ENCODE data around the gene KRTAP9-7. TPM values are rescaled to one million over a fixed set of nuclear protein-coding genes. Genes with fewer than 3 reads are reported as not detected.

Gene KRTAP9-7
- not detected in 2 replicates for polyA plus RNA-seq

GRCh38 chr17:41275648-41276190 is at the start of gene KRTAP9-7:
KRTAP9-7 (plus strand) TSS chr17:41275698; CDS start chr17:41275698, 0 bp downstream.

GRCh38 chr17:41226598-41227095 is 48.9 kb upstream of the KRTAP9-7 start, which contains the start of gene KRTAP9-2:
KRTAP9-2 (plus strand) TSS chr17:41226648; CDS start chr17:41226655, 7 bp downstream.

GRCh38 chr17:41232399-41233105 is 42.9 kb upstream of the KRTAP9-7 start, which contains the start of gene KRTAP9-3:
KRTAP9-3 (plus strand) TSS chr17:41232449; CDS start chr17:41232502, 53 bp downstream.

DNA sequence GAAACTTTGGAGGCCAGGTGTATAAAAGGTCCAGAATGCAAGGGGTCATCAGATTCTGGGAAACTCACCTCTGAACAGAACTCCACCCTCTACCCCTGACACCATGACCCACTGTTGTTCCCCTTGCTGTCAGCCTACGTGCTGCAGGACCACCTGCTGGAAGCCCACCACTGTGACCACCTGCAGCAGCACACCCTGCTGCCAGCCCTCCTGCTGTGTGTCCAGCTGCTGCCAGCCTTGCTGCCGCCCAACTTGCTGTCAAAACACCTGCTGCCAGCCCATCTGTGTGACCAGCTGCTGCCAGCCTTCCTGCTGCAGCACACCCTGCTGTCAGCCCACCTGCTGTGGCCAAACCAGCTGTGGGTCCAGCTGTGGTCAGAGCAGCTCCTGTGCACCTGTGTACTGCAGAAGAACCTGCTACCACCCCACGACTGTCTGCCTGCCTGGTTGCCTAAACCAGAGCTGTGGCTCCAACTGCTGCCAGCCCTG is 37.5 kb upstream of the KRTAP9-7 start, which contains the start of gene KRTAP9-8:
KRTAP9-8 (plus strand) TSS at position 51 of the 489 bp plus-strand sequence; CDS start at position 104, 53 bp downstream.

GRCh38 chr17:41249637-41250240 is 25.8 kb upstream of the KRTAP9-7 start, which contains the start of gene KRTAP9-4:
KRTAP9-4 (plus strand) TSS chr17:41249687; CDS start chr17:41249721, 34 bp downstream.

GRCh38 chr17:41255381-41256290 is 19.9 kb upstream of the KRTAP9-7 start, which contains the start of gene KRTAP9-9:
KRTAP9-9 (plus strand) TSS chr17:41255384.

GRCh38 chr17:41265078-41265477 is 10.4 kb upstream of the KRTAP9-7 start, which contains the start of gene KRTAP9-6:
KRTAP9-6 (plus strand) TSS chr17:41265378; CDS start chr17:41265378, 0 bp downstream.

GRCh38 chr17:41301916-41302901 is 26.7 kb downstream of the KRTAP9-7 start, which contains the start of gene KRTAP29-1:
KRTAP29-1 (minus strand) TSS chr17:41302851; CDS start chr17:41302851, 0 bp downstream.

GRCh38 chr17:41308918-41309359 is 33.4 kb downstream of the KRTAP9-7 start, which contains the start of gene KRTAP16-1:
KRTAP16-1 (minus strand) TSS chr17:41309309; CDS start chr17:41309253, 56 bp downstream.

GRCh38 chr17:41315204-41315794 is 39.8 kb downstream of the KRTAP9-7 start, which contains the start of gene KRTAP17-1:
KRTAP17-1 (minus strand) TSS chr17:41315710; CDS start chr17:41315650, 60 bp downstream.

Other genes starting within 250 kb of the KRTAP9-7 start
- not detected in 2 replicates for gene KRTAP1-5, start 248.5 kb upstream of the KRTAP9-7 start, polyA plus RNA-seq
- gene KRTAP1-4, start 245.5 kb upstream of the KRTAP9-7 start, polyA plus RNA-seq = not detected in 2 replicates
- not detected in 2 replicates for gene KRTAP1-3, start 240.8 kb upstream of the KRTAP9-7 start, polyA plus RNA-seq
- gene KRTAP1-1, start 234.2 kb upstream of the KRTAP9-7 start, polyA plus RNA-seq = 0.28 TPM in 1 of 2 replicates, not detected in the other
- not detected in 2 replicates for gene KRTAP2-1, start 228.4 kb upstream of the KRTAP9-7 start, polyA plus RNA-seq
- not detected in 2 replicates for gene KRTAP2-2, start 220.5 kb upstream of the KRTAP9-7 start, polyA plus RNA-seq
- gene KRTAP2-3, start 215.6 kb upstream of the KRTAP9-7 start, polyA plus RNA-seq = not detected in 2 replicates
- not detected in 2 replicates for gene KRTAP2-4, start 209.8 kb upstream of the KRTAP9-7 start, polyA plus RNA-seq
- not detected in 2 replicates for gene KRTAP4-7, start 191.5 kb upstream of the KRTAP9-7 start, polyA plus RNA-seq
- not detected in 2 replicates for gene KRTAP4-8, start 177.6 kb upstream of the KRTAP9-7 start, polyA plus RNA-seq
- not detected in 2 replicates for gene KRTAP4-16, start 173.5 kb upstream of the KRTAP9-7 start, polyA plus RNA-seq
- gene KRTAP4-9, start 170.3 kb upstream of the KRTAP9-7 start, polyA plus RNA-seq = not detected in 2 replicates
- gene KRTAP4-11, start 157.3 kb upstream of the KRTAP9-7 start, polyA plus RNA-seq = not detected in 2 replicates
- gene KRTAP4-12, start 151.5 kb upstream of the KRTAP9-7 start, polyA plus RNA-seq = not detected in 2 replicates
- not detected in 2 replicates for gene KRTAP4-6, start 135.2 kb upstream of the KRTAP9-7 start, polyA plus RNA-seq
- gene KRTAP4-5, start 125.9 kb upstream of the KRTAP9-7 start, polyA plus RNA-seq = not detected in 2 replicates
- gene KRTAP4-4, start 115.0 kb upstream of the KRTAP9-7 start, polyA plus RNA-seq = not detected in 2 replicates
- gene KRTAP4-3, start 107.5 kb upstream of the KRTAP9-7 start, polyA plus RNA-seq = not detected in 2 replicates
- not detected in 2 replicates for gene KRTAP4-2, start 97.5 kb upstream of the KRTAP9-7 start, polyA plus RNA-seq
- gene KRTAP4-1, start 90.8 kb upstream of the KRTAP9-7 start, polyA plus RNA-seq = not detected in 2 replicates
- gene KRTAP9-1, start 85.8 kb upstream of the KRTAP9-7 start, polyA plus RNA-seq = not detected in 2 replicates
- not detected in 2 replicates for gene KRTAP9-2, start 49.0 kb upstream of the KRTAP9-7 start, polyA plus RNA-seq
- not detected in 2 replicates for gene KRTAP9-3, start 43.2 kb upstream of the KRTAP9-7 start, polyA plus RNA-seq
- not detected in 2 replicates for gene KRTAP9-8, start 37.7 kb upstream of the KRTAP9-7 start, polyA plus RNA-seq
- not detected in 2 replicates for gene KRTAP9-4, start 26.0 kb upstream of the KRTAP9-7 start, polyA plus RNA-seq
- gene KRTAP9-9, start 20.3 kb upstream of the KRTAP9-7 start, polyA plus RNA-seq = not detected in 2 replicates
- not detected in 2 replicates for gene KRTAP9-6, start 10.3 kb upstream of the KRTAP9-7 start, polyA plus RNA-seq
- not detected in 2 replicates for gene KRTAP29-1, start 27.2 kb downstream of the KRTAP9-7 start, polyA plus RNA-seq
- gene KRTAP16-1, start 33.6 kb downstream of the KRTAP9-7 start, polyA plus RNA-seq = not detected in 2 replicates
- not detected in 2 replicates for gene KRTAP17-1, start 40.0 kb downstream of the KRTAP9-7 start, polyA plus RNA-seq
- gene KRT33A, start 75.1 kb downstream of the KRTAP9-7 start, polyA plus RNA-seq = not detected in 2 replicates
- gene KRT33B, start 94.1 kb downstream of the KRTAP9-7 start, polyA plus RNA-seq = not detected in 2 replicates
- not detected in 2 replicates for gene KRT34, start 106.6 kb downstream of the KRTAP9-7 start, polyA plus RNA-seq
- gene KRT31, start 121.9 kb downstream of the KRTAP9-7 start, polyA plus RNA-seq = 2.2 TPM in 1 of 2 replicates, not detected in the other
- not detected in 2 replicates for gene KRT37, start 148.9 kb downstream of the KRTAP9-7 start, polyA plus RNA-seq
- not detected in 2 replicates for gene KRT38, start 165.3 kb downstream of the KRTAP9-7 start, polyA plus RNA-seq
- gene KRT32, start 191.7 kb downstream of the KRTAP9-7 start, polyA plus RNA-seq = not detected in 2 replicates
- not detected in 2 replicates for gene KRT35, start 205.5 kb downstream of the KRTAP9-7 start, polyA plus RNA-seq
- gene KRT36, start 214.2 kb downstream of the KRTAP9-7 start, polyA plus RNA-seq = not detected in 2 replicates
- gene KRT13, start 229.9 kb downstream of the KRTAP9-7 start, polyA plus RNA-seq = not detected in 2 replicates
- gene KRT15, start 243.2 kb downstream of the KRTAP9-7 start, polyA plus RNA-seq = not detected in 2 replicates